ENCODE data around the gene TYK2.
A peak's percentile ranks its signal among the peaks of the same experiment; 100 is the strongest.
"Not testable (repeated sequence)": the region's sequence is repeated elsewhere in the genome, so short reads cannot be mapped to it uniquely, and the experiment has no call there.

Gene TYK2

DNA sequence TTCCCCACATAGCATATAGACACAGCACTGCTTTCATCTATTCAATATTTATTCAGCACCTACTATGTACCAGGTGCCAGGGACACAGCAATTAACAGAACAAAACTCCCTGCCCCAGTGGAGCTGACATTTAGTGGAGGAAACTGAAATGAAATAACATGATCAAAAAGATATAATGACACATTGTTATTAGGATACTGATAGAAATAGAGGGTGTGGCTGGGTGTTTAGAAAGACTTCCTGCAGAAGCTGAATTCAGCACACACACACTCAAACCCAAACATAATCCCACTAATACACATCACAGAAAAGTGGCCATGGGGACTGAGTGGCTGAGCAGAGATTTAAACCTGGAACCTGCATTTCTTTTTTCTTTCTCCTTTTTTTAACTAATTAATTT lies 26.7 kb upstream of the TYK2 start:
- DNase-seq (ENCODE audit: low spot score): no peak

DNA sequence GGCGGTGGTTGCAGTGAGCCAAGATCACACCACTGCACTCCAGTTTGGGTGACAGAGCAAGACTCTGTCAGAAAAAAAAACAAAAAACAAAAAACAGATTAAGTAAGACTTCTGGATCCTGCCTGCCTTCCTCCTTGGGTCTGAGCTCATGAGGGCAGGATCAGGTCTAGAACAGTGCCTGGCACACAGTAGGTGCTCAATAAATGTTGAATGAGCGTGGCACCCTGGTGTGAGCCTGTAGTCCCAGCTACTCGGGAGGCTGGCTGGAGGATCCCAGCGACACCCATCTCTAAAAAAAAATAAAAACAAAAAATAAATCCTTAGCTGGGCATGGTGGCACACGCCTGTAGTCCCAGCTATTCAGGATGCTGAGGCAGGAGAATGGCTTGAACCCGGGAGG lies 25.8 kb upstream of the TYK2 start:
- DNase-seq (ENCODE audit: low spot score): no peak

DNA sequence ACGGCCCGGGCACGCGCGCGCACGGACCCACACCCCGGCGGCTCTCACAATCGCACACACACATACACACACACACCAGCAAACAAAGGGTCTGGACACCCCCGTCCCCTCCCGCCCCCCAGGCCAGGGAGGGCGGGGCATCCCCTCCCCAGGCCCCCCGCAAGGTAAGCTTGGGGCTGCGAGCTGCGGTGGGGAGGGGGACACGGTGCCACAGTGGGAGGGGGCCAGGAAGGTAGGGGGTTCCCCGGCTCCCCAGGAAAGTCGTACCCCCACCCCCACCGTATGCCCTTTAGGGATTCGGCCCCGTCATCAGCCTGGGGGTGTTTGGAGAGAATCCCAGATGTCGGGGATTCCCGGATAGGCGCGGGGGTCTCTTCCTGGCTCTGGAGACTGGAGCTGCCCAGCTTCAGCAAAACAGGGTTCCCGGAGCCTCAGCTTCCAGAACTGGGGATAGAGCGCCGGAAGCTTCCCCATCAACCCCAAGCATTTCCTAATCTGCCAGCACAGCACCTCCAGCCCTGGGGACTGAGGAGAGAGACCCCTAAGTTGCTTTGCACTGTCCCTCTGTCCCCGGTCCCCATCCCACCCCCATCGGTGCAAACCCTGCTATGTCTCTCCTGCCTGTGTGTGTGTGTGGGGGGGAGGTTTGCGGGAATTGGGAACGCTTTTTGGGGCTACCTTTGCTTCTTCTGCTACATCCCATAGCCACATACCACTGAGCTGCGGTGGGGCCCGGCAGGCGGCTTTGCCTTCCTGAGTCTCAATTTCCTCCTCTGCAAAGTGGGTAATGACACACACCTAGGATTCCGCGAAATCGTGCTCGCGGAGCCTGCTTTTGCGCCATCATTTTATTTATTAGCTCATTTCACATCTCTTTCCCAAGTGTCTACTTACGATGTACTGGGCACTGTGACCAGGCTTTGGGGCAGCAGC lies 24.8 kb upstream of the TYK2 start:
- DNase-seq (ENCODE audit: low spot score): no peak

DNA sequence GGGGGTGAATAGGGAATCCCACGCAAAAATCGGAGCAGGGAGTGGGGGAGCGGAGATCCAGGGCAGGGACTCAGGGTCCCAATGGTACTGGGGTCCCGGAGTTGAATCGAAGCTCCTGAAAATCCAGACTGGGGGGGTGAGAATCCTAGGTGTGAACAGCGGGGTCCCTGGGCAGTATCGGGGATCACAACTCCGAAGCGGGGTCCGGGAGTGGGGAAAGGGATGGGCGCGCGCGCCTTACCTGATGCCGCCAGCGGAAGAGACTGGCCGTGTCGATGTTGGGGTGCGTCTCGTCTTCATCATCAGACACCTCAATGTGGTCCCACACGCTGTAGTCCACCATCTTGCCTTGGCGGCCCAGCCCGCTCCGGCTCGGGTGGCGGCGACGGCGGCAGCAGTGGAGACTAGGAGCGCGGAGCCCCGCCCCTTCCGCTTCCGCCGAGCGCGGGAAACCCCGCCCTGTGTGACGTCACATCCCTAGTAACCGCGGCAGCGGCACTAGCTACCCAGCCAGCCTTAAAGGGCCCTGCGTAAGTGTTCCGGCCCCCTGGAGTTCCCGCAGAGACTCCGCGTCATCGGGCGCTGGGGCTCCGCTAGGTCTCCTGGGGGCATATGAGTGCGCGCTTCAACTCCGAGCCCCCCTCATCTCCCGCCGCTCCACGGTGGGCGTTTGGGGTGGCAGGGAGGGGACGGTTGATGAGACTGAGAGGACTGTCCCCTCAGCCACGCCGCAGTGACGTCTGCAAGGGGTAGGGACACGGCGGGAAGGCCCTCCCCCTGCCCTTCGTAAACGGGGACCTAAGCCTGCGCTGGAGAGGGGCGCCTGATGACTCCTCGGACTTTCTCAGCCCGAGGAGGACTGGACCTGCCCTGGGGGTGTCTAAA lies 23.0 kb upstream of the TYK2 start, which contains the start of gene CDC37:
Gene CDC37 (minus strand): TSS at position 406 of the 885 bp plus-strand sequence. CDS start 63 bp downstream, at position 343.
- peak; percentile 95 for DNase-seq (ENCODE audit: low spot score)

DNA sequence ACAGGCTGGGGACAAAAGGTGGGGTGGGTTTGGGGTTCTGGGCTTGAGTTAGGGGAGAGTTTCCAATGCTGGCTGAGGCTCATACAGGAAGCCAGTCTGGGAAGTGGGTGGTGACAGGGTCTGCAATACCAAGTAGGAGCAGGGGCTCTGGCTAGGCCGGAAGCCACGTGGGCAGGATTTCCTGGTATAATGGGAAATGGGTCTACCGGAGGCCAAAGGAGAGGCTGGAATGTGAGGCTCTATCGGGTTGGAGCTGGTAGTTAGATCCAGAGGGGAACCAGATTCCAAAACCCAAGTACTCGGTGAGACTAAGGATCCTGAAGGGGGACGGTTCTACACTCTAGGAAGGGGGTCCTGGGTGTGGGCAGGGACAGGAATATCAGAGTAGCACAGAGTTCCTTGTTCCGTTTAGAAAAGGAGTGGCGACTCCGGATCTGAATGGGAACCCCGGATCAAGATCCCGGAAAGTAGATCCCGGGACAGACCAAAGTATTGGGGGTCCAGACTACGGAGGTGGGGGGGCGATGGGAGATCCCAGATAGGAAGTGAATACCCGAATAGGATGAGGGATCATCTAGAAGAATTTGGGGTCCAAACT lies 22.2 kb upstream of the TYK2 start:
- DNase-seq (ENCODE audit: low spot score): no peak

DNA sequence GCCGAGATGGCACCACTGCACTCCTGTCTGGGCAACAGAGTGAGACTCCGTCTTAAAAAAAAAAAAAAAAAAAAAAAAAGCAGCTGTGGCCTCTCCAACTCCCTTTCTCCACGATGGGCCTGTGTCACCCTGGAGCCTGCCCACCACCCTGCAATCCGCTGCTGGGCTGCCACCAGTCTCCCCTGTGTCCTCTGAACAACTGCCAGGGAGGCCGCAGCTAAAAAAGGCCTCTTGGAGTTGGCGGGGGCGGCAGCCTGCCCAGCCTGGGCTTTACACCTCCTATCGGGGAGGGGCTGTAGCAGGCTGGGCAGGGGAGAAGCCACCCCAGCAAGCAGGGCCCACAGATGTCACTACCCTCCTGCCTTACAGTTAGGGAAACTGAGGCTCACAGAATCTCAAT lies 19.5 kb upstream of the TYK2 start:
- no peak for DNase-seq (ENCODE audit: low spot score)

DNA sequence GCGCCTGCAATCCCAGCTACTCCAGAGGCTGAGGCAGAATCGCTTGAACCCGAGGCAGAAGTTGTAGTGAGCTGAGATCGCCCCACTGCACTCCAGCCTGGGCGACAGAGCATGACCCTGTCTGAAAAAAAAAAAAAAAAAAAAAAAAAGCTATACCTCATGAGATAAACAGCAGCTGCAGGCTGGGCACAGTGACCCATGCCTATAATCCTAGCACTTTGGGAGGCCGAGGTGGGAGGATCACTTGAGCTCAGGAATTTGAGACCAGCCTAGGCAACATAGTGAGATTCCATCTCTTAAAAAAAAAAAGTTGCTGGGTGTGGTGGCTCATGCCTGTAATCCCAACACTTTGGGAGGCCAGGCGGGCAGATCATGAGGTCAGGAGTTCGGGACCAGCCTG lies 19.0 kb upstream of the TYK2 start:
- DNase-seq (ENCODE audit: low spot score): not testable (repeated sequence)

DNA sequence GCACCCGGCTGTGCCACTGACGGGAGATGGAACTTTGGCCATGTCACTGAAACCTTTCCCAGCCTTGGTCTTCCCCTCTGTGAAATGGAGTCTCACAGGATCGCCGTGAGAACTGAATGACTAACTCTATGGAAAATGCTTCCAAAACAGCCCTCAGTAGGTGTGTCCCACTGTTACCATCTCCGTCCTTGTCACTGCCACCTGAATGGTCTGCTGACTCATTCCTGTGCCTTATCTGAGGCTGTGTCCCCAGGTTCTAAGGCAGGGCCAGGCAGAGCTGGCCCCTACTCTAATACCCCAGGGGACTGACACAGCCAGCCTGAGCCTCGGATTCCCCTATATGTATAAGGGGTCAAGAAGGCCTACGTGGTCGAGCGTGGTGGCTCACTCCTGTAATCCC lies 18.4 kb upstream of the TYK2 start:
- no peak for DNase-seq (ENCODE audit: low spot score)

DNA sequence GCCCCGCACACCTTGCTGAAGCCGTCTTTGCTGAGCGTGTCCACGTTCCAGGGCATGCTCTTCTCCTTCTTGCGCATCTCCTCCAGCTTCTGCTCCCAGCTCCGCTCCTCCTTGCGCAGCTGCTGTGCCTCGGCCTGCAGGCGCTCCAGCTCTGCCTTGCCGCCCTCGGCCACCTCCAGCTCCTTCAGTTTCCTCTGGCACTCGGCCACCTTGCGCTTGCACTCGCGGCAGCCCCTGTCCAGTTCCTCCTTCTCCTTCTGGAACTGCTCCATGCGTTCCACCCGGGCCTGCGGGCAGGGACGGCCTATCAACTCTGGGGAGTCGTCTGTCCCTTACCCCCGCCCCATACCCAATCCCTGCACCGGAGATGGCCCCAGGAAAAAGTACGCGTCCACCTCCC lies 15.5 kb upstream of the TYK2 start:
- no peak for DNase-seq (ENCODE audit: low spot score)

DNA sequence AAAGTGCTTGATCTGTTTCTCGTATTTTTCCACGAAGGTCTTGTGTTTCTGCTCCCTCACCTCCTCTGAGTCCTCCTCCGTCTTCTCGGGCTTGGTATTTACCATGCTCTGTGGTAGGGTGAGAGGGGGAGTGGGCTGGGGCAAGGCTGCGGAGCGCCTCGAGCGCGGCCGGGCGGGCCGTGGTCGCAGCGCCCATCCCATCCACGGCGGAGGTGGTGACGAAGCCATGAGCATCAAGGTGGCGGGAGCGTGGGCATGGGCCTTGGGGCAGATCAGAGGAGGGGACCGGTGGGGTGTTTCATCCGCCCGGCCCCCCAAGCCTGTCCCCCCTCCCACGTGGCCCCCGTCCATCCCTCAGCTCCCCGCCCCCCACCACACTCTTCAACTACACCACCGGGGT lies 15.1 kb upstream of the TYK2 start:
- DNase-seq (ENCODE audit: low spot score): no peak

DNA sequence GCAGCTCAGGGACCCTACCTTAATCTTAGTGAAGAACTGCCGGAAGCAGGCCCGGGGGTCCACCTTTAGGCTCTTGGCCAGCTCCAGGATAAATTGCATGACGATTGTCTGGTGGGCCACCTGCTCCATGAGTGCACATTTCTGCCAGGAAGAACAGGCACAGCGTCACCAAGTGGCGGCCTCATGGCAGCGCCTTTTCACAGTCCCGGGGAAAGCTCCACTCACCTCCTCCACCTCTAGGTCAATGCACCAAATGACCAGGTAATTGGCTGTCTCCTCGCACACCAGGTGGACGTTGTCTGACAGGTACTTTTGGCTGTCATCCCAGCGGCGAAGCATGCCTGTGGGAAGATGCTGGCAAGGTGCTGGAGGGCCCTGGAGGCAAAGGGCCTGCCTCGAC lies 14.6 kb upstream of the TYK2 start:
- no peak for DNase-seq (ENCODE audit: low spot score)

DNA sequence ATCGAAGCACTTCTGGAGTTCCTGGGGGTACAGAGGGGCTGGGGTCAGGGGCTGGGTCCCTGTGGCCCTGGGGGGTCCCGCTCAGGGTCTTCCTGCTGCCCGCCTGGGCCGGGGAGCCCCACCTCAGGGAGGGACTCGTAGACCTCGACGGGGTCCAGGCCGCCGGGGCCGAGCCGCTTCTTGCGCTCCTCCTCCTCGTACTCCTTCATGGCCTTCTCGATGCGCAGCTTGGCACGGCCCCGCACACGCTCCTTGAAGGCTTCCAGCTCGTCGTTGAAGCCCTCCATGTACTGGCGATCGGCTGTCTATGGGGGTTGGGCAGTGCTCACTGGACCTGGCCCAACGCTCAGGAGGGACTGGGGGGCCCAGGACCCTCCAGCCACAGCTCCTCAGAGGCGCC lies 12.8 kb upstream of the TYK2 start:
- DNase-seq (ENCODE audit: low spot score): no peak

DNA sequence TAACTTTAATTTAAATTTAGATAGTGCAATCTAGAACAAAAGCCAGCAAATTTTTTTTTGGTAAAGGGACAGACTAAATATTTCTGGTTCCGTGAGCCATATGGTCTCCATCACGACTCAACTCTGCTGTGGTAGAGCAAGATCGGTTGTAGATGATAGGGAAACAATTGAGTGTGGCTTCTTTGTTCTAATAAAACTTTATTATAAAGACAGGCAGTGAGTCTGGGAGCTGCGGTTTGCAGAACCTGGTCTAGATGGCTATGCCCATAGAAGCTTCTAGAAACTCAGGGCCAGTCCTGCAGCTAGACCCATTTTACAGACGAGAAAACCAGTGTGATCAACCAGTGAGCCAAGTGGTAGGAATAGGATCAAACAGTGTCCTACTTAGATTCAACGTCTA lies 11.7 kb upstream of the TYK2 start:
- no peak for DNase-seq (ENCODE audit: low spot score)

DNA sequence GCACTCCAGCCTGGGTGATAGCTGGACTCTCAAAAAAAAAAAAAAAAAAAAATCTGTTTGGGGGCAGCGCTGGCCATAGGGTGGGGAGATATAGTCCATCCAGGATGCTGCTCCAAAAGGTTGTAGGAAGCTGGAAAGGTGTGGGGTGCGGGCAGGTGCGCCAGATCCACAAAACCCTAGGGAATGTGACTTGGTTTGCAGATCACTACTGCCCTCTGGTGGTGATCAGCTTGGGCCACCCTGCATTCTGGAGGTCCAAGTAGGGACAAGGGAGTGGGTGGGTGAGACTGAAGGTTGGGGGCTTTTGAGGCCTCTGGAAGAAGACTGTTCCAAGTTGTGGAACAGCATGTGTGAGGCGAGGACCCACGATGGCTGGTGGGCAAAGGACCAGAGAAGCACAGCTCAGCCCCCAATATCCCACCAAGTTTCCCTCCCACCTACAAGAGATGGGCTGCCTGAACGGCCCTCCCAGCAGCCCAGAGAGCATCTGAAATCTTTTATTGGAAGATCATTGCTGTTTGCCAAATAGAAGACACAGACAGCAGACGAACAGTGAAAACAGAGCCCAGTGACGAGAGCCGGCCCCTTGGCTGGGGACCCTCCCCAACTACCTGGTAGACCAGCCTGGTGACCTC lies 10.4 kb upstream of the TYK2 start:
- peak; percentile 72 for DNase-seq (ENCODE audit: low spot score)

DNA sequence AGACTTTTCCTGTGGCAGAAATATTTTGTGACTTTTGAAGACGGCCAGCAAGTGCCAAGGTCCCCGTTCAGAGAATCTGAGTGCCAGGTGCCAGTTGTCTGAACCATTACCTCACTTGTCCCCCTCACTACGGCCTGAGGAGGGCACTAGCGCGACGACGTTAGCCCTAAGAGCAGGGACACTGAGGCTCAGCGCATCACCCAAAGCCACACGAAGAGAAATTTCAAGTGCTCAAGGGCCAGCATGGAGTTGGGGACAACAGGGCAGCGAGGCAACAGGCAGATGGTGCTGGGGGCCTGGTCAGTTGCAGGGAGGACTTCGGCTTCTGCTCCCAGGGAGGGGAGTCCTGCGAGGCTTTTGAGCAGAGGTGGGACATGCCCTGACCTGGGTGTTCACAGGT lies 9.5 kb upstream of the TYK2 start:
- DNase-seq (ENCODE audit: low spot score): no peak

DNA sequence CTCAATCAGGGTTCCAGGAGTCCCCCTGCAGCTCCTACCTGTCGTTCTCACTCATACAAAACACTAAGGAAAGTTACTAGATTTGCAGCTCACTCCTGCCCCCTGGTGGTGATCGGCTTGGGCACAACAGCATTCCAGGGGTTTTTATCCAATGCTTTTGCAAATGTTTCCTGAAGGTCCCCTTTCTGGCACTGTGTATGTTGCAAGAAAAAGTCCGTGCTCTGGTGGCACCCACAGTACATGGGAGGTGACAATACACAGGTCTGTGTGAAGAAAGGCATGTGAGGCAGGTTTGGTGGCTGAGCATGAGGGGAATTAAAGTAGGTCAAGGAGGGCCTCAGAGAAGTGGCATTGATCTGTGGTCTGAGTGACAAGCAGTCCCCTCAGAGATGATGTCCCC lies 8.6 kb upstream of the TYK2 start:
- DNase-seq (ENCODE audit: low spot score): peak; percentile 77

DNA sequence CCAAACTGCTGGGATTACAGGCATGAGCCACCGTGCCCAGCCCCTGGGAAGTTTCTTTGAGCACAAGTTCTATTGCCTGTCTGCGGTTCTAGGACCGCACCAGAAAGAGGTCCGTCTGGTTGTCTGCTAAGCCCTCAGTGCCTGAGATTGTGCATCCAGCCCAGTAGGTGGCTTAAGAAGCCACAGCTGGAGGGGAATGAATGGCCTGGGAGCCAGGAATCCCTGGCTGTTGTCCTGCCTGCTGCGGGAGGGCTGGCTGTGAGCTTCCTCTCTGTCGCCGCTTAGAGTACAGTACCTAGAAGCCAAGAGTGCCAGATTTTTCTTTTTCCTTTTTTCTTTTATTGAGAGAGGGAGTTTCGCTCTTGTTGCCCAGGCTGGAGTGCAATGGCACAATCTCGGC lies 4.2 kb upstream of the TYK2 start:
- no peak for DNase-seq (ENCODE audit: low spot score)

DNA sequence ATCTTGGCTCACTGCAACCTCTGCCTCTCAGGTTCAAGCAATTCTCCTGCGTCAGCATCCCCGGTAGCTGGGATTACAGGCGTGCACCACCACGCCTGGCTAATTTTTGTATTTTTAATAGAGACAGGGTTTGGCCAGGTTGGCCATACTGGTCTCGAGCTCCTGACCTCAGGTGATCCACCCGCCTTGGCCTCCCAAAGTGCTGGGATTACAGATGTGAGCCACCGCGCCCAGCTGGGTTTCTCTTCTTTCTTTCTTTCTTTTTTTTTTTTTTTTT lies 2.8 kb upstream of the TYK2 start:
- DNase-seq (ENCODE audit: low spot score): not testable (repeated sequence)

DNA sequence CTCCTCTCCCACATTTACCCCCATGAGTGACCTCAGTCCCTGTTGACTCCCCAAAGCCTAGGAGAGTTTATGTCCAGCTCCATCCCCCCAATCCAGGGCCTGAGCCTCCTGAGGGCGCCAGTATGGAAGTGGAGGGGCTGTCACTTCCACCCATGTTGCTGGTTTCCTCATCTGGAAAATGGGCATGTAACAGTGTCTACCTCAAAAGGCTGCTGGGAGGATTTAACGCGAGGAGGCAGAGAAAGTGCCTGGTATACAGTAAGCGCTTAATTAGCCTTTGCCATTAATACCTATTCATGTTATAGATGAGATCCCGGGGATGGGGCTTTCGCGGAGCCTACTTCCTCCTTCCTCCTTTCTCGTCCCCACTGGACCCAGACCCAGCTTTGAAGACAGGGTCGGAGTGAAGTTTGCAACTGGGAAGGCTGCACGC lies 476 bp downstream of the TYK2 start:
- no peak for DNase-seq (ENCODE audit: low spot score)

DNA sequence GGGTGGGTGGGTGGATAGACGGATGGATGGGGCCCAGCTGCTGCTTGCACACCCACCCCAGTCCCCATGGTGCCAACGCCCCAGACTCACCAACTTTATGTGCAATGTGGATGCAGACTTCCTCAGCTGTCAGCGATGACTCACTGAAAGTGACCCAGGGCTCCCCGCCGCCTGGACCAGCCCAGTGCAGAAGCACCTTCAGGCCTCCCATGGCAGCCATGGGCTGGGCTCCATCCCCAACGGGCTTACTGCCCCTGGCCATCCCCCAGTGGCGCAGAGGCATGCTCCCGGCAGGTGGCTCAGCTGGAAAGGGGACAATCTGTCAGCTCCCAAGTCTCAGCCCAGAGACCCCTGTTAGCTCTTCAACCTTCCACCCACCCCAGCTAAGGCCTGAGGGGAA lies 2.2 kb downstream of the TYK2 start:
- DNase-seq (ENCODE audit: low spot score): no peak

DNA sequence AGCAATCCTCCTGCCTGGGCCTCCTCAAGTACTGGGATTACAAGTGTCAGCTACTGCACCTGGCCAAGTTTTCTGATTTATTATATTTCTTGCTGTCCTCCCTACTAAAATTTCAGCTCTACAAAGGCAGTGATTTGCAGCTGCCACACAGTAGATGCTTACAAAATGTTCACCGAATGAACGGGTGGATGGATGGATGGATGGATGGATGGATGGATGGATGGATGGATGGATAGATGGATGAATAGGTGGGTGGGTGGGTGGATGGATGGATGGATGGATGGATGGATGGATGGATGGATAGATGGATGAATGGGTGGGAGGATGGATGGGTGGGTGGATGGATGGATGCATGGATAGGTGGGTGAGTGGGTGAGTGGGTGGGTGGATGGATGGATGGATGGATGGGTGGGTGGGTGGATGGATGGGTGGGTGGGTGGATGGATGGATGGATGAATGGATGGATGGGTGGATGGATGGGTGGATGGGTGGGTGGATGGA lies 3.2 kb downstream of the TYK2 start:
- not testable (repeated sequence) for DNase-seq (ENCODE audit: low spot score)

DNA sequence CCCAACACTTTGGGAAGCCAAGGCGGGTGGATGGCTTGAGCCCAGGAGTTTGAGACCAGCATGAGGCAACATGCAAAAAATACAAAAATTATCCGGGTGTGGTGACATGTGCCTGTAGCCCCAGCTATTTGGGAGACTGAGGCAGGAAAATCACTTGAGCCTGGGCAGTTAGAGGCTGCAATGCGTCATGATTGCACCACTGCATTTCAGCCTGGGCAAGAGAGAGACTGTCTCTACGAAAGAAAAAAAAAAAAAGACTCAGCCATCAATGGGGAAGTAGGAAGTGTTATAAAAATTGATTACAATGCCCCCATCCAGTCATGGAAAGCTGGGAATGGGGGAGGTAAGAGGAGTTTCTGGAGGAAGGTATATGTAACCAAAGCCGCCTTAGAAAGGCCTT lies 5.4 kb downstream of the TYK2 start:
- no peak for DNase-seq (ENCODE audit: low spot score)

Measured in SW480 (cell line).